ENCODE measurements around the gene CUL7.

The CUL7 gene

DNA sequence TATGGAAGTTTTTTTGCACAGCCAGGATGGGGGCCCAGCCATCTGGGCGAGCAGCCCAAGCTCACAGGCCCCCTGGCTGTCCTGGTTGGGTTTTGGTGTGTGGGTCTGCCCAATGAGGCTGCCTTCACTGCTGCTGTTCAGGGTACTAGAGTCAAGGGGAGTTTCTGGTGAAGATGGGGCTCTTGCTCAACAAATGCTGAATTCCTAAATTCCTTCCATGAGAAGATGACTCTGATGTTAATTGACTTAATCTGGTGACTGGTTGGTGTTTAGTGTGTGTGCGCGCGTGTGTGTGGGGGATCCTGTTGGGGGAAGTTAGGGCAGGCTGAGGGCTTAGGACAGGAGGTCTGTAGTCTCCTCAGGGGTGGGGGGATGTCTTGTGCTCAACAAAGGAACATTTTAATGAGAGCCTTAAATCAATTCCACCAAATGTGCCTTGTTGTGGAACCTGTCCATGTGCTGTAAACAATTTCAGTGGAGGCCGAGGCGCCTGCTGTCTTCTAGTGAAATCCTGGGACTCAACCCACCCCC lies 24.4 kb upstream of the CUL7 start:
- DNase-seq (ENCODE audit: low read depth, low spot score), result no peak

DNA sequence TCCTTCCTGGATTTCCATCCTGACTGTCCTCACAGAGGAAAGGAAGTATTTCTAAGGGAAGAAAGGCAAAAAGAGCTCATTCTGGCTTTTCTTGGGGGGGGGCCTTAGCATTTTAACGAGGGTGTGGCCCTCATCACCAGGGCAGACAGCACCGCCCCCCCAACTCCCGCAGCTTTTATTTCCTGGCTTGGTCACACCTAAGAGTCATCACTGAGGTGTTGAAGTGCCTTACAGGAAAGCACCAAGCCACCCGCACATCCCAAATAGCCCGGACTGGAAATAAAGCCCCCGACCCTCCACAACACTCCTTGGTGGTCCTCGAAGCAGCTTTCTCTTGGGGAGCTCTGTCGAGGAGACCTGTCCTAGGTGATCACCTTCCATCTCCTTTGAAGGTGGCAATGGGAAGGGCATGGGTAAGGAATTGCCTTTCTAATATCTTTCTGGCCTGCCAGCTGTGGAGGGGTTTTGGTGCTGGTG lies 23.7 kb upstream of the CUL7 start:
- DNase-seq (ENCODE audit: low read depth, low spot score), result no peak
- peak overlapping the region; percentile 48 for H3K27ac ChIP-seq

More for the DNA sequence above, 24.4 kb upstream of the CUL7 start:
- H3K27ac ChIP-seq, result no peak overlapping the region

DNA sequence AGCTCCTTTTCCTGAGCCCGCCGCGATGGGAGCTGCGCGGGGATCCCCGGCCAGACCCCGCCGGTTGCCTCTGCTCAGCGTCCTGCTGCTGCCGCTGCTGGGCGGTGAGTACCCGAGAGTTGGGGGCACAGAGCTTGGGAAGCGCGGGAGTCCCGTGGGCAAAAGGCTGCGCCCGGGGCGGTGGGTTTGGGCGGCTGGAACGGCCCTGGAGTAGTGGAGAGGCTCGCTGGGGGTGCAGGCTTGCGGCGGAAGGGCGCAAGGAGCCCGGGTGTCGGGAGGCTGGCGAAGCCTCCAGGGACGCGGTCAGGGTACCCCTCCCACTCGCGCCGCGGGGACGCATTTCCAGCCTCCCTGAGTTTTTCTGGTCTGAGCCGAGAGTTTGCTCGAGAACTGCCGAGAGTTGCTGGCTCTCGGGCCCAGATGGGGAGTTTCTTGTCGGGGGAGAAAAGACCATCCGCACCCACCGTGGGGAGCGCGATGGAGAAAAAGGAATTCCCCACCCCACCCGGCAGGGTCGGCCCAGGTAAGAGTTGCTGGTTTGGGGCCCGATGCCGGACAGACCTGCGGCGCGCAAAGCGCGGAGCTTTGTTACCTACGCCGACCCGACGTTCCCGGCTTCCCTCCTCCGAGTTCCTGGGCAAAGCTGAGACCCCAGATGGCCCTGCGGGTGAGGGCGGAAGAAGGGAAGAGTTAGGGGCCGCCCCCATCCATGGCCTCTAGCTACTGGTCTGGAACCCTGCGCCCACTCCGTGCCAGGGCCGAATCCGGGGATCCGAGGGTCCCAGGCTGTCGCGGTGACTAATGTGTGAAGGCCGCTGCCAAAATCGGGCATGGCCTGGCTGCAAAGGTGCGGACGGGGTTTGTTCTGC lies 23.0 kb upstream of the CUL7 start:
- no peak for DNase-seq (ENCODE audit: low read depth, low spot score)
- peak overlapping the region; percentile 48 for H3K27ac ChIP-seq

DNA sequence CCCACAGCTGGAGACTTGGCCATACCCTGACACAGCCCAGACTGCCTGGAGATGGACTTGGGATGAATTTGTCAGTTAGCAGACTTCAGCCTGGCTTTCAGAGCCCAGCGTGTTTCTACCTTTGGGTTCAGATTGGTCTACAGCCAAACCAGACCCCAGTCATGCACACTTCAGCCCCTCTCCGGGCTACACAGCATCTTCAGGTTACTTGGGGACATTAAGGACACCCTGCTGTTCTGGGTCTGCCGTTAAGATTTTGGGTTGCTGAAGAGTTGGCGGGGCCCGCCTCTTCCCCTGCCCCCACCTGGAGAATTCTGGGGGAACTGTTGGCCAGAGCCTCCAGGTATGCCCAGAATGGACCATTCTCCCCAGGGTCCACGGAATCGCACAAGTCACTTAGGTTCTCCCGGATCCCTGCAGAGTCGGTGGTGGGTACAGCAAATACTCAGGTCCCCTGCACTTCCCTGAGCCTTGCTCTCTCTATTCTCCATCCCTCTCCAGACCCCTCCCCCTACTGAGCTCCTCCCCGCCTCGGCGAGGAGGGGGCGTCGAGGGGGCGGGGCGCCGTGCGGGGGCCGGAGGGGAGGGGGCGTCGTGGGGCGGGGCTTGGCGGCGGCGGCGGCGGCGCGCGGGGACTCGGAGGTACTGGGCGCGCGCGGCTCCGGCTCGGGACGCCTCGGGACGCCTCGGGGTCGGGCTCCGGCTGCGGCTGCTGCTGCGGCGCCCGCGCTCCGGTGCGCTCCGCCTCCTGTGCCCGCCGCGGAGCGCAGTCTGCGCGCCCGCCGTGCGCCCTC lies 22.2 kb upstream of the CUL7 start, which contains the start of gene PTK7:
PTK7 (plus strand) TSS at position 645 of the 794 bp plus-strand sequence. CDS start 175 bp downstream, outside the sequence.
- H3K27ac ChIP-seq, result peak within 1 kb of the TSS; percentile 48
- no peak for DNase-seq (ENCODE audit: low read depth, low spot score)

DNA sequence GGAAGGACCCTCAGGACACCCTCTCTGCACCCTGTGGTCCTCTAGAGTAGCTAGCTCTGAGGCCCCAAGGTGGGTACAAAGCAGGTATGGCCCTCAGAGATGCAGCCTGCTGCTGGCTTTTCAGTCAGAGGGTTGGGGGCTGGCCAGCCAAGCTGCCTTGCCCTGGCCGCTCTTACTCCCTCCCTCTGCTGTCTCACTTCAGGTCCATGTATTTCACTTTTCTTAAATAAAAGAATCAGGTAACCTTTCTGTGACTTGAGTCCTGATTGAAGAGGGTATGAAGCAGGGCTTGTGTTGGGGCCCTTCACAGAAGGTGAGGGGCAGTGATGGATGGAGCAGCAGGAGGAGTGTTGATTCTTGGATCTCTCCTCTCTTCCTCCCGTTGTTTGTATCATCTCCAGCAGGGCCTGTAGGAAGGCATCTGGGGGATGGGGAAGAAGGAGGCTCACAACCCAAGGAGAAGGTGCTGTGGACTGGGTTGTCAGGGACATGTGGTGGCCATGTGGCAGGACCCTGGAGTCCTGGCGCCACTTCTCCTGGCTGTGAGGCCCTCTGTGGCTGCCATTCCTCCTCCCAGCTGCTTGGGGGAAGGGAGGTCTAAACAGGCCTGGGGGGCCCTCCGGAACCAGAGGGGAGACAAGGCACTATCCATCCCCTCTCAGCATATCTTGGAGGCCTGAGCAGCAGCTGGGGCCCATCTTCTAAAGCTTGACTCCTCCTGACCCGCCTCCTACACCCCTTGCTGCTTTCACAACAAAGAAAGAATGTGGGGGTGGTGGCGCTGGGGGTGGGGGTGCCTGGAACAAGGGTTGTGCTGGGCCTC lies 21.4 kb upstream of the CUL7 start:
- no peak overlapping the region for H3K27ac ChIP-seq
- DNase-seq (ENCODE audit: low read depth, low spot score), result no peak

DNA sequence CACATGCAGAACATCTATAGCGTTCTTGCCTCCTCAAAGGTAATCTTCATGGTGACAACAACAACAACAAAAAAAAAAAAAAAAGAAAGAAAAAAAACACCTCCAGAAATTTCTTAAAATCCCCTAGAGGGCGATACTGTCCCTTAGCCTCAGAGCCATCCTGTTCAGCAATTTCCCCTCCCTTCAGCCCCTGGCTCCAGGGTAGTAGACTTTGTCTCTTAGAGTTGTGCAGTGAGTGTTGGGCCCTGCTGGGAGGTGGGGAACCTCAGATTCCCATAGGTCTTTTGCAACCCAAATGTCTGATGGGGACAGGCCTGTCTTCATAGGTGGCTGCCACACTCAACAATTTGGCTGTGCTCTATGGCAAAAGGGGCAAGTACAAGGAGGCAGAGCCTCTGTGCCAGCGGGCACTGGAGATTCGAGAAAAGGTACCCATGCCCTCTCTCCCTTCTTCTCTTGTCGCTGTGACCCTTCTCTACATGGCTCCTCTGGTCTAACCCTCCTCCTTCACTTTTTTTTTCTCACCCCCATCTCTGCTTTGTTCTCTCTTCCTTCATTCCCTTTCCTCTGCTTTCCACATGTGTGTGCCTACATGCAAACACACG lies 16.5 kb upstream of the CUL7 start:
- DNase-seq (ENCODE audit: low read depth, low spot score), result no peak
- H3K27ac ChIP-seq, result no peak overlapping the region

DNA sequence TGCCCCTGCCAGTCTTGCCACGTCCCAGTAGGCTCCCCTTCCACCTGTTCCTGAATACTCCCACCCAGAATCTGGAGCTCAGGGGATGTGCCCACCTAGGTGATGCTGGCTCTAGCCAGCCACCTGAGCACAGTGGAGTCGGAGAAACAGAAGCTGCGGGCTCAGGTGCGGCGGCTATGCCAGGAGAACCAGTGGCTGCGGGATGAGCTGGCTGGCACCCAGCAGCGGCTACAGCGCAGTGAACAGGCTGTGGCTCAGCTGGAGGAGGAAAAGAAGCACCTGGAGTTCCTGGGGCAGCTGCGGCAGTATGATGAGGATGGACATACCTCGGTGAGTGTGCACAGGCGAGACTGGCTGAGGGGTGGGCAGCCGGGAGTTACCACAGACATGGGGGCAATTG lies 9.2 kb upstream of the CUL7 start:
- H3K27ac ChIP-seq, result no peak overlapping the region
- DNase-seq (ENCODE audit: low read depth, low spot score), result no peak

DNA sequence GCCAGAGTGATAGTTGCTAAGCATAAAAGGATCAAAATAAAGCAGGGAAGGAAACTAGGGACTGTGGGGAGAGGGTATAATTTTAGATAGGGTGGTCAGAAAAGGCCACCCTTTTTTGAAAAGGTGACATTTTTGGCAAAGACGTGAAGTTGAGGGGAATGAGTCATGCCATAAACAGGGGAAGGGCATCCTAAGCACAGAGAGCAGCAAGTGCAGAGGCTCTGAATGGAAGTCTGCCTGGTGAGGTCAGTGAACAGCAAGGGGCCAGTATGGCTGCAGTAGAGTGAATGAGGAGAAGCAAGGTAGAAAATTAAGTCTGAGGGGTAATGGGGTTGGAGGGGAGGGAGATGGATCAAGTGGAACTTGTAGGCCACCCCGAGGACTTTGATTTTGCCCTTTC lies 8.2 kb upstream of the CUL7 start:
- DNase-seq (ENCODE audit: low read depth, low spot score), result no peak
- no peak overlapping the region for H3K27ac ChIP-seq

DNA sequence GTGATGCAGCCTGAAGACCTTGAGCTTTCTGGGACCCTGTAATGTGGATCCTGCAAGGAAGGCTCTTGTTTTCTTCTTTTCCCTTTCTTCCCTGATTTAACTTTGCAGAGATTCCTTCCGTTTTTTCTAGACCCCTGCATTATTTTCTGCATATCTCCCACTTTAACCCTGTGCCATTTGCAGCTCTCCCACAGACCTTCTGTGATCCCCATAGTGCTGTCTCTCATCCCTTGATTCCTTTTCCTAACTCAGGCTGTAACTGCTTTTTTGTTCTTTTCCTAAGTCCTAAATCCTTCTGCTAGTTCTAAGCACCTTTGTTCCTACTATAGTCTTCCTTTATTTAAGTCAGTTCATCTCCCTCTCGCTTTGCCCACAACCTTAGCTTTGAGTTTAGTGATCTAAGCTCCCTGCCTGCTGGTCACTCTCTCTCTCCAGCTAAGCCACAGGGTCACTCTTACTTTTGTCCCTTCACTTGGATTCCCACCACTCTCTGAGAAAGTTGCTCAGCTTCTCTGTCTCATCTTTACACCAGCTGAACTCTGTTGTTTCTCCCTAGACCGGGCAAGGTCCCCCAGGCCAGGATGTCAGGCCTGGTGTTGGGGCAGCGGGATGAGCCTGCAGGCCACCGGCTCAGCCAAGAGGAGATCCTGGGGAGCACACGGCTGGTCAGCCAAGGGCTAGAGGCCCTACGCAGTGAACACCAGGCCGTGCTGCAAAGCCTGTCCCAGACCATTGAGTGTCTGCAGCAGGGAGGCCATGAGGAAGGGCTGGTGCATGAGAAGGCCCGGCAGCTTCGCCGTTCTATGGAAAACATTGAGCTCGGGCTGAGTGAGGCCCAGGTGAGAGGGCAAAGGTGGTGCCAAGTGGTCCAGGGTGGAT lies 7.3 kb upstream of the CUL7 start:
- H3K27ac ChIP-seq, result peak overlapping the region; percentile 75
- DNase-seq (ENCODE audit: low read depth, low spot score), result no peak

DNA sequence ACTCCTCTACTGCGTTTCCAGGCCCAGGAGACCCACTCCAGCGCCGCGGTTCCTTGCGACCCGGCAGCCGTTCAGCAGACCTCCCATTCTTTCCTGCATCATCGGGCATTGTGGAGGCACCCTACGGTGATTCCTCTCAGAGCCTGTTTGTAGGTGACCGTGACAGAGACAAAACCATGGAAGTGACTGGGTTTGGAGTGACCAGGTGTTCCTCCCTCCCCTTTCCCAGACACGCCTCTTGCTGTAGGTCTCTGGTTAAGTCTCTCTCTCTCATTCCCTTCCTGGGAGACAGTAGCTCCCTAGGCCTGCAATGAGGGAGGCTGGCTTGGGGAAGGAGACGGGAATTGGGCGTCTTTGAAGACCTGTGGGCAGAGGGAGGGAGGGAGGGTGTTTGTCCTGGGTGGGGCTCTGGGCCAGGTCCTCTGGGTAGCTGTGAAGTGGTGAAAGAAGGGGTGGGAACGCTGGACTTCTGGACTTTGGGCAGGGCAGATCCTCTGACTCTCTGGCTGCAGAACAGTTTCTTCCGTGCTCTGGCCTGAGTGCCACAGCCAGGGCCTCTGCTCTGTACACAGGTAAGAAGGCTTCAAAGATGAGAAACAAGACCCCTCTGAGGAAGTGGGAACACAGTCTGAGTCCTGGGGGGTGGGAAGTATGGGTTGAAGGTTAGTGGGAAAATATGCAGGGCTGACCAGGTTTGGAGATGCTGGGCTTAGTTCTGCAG lies 6.5 kb upstream of the CUL7 start:
- DNase-seq (ENCODE audit: low read depth, low spot score), result peak; percentile 34
- H3K27ac ChIP-seq, result peak overlapping the region; percentile 75

DNA sequence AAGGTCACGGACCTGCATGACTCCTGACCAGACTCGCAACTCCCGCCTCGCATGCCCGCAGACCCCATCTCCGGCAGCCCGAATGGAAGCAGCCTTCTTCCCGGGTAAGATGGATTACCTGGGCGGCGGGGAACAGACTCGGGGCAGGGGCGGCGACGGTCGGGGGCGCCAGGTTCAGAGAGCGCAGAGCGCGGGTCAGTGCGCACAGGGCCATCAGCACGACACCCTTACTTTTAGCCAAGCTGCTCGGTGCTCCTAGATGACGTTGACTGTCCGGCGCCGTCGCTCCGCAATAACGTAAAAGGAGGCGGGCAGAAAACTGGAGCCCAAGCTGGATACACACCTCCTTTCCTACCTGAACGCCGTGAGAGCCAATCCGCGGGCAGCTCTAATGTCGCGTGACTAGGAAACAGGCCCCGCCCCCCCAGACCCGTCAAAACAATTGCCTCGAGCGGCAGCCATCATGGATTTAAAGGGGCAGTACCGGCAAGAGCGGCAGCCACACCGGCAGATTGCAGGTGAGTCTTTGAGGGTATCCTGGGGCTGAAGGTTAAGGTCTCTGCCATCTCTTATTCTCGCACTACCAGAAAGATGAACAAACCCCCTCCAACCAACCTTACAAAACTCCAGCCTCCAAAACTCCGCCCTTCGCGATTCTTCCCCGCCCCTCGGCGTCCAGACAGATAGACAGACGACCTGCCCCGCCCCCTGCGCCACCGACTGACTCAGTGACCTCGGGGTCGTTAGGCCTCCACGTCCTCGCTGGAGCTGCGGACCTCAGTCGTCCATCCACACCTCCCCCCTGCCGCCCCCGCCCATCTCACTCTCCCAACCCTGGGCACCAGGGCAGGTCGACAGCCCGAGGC lies 5.8 kb upstream of the CUL7 start, which contains the start of the genes KLC4 and MRPL2:
KLC4 (plus strand) TSS at position 464 of the 866 bp plus-strand sequence. CDS start 1,705 bp downstream, outside the sequence.
MRPL2 (minus strand) TSS at position 267 of the 866 bp plus-strand sequence; CDS start at position 214, 53 bp downstream.
- peak within 1 kb of the TSS; percentile 75 for H3K27ac ChIP-seq

DNA sequence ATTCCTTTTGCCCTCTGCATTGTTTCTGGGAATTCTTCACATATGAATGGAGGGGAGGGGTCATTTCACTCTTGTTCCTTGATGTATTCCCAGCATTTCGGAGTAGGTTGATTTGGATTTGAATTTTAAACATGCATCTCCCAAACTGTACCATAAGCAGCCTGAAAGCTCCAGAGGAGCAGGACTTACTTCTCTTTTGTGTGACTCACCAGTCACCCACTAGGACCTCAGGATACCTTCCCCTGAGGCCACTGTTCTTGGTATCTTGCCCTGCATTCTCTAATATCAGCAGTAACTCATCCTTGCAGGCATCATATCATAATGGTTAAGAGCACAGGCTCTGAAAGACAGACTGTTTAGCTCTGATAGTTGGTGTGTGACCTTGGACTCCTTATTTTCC lies 4.9 kb upstream of the CUL7 start:
- H3K27ac ChIP-seq, result peak overlapping the region; percentile 75
- no peak for DNase-seq (ENCODE audit: low read depth, low spot score)

More for the DNA sequence above, 5.8 kb upstream of the CUL7 start, which contains the start of the genes KLC4 and MRPL2:
- peak; percentile 92 for DNase-seq (ENCODE audit: low read depth, low spot score)

DNA sequence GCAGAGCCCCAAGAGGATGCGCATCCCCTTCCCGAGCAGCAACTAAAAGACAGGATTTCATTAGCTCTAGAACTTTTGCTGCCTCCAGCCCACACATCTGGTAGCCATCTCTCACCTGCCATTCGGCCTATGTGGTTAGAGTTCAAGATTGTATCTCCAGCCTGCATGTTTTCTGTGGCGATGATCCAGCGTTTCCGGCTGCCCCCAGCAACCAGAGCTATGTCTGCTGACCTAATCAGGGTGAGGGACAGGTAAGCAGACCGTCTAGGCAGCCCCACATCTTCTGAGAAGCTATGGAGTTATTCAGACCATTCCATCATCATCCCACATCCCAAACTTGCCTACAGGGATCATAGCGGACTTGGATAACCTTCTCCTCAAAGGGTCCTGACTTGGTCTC lies 2.3 kb upstream of the CUL7 start:
- DNase-seq (ENCODE audit: low read depth, low spot score), result no peak
- H3K27ac ChIP-seq, result peak overlapping the region; percentile 78

DNA sequence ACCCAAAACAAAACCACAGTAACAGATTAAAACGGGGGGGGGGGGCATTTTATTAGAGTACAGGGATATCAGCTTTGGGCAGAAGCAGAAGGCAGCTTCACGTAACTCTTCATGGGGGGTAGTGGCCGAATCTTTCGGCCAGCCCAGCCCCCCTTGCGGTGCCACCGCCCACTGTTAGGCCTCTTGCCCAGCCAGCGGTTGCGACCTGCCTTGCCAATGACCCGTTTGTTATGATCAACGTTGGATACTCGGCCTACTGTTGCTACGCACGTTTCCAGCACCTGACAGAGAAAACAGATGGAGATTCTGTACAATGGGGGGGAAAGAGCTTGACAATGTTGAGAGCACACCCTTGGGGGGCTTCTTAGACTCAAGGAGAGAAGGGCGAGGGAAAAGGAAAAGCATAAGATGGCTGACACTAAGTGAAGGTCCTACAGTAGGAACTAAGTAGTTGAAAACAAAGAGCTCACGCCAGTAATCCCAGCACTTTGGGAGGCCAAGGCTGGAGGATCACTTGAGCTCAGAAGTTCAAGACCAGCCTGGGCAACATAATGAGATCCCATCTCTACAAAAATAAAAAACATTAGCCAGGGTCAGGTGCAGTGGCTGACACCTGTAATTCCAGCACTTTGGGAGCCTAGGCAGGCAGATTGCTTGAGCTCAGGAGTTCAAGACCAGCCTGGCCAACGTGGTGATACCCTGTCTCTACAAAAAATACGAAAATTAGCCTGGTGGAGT lies 724 bp upstream of the CUL7 start:
- no peak for DNase-seq (ENCODE audit: low read depth, low spot score)
- peak overlapping the region; percentile 78 for H3K27ac ChIP-seq

DNA sequence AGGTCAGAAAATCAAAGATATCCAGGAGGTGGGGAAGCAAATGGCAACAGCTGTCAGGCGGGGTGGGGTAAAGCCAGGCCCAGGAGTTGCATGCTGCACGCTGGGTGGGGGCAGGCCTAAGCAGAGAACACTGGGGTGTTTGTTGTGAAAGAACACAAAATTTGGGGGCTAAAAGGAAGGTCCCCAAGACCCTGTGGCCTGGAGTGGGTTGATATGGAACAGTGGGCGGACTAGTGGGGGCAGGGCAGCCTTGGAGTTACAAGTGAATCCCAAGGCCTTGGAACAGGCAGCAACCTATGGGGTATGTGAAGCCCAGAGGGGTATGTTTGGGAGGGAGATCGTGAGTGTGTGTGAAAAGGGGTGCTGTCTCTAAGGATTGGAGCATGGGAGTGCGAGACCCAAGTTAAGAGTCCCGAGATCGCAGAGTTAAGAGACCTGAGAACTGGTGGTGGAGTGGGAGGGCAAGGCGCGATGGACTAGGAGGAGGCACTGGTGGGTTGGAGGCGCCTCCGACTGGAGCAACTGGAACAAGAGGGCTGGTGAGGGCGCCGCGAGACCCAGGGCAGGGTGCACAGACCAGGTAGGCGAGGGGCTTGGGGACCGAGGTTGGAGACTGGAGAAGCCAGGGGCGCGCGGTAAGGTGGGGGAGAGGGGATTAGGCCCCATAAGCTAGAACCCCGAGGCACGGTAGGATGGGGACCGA lies 658 bp downstream of the CUL7 start:
- DNase-seq (ENCODE audit: low read depth, low spot score), result no peak
- H3K27ac ChIP-seq, result peak overlapping the region; percentile 78
